ENCODE results near the gene SRC.

DNA sequence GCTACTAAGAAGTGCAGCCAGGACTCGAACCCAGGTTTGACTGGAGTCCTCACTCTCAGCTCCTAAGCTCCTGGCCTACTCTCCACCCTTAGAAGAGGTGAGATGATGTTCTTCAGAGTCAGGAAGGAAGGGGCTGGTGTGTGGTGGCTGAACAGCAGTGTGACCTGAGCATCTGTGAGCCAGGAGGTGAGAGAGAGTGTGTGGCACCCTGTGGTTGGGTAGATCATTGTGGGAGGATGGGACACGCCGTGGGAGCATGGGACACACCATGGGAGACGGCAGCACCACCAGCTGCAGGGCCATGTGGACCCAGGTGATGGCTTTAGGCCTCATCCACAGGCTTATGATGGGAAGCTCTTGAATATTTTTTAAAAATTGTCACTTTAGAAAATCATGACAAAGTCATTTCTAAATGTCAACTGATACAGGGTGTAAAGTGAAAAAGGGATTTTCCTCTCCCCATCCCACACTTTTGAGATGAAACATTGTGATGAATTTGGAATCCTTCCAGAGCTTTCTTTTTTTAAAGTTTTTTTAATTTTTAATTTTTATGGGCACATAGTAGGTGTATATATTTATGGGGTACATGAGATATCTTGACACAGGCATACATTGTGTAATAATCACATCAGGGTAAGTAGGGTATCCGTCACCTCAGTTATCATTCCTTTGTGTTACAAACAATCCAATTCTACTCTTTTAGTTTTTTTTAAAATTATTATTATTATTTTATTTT, 31.6 kb downstream of the SRC start:
- TF ChIP-seq CTBP1 (IDR thresholded peaks at IDR 0.05; ENCODE audit: borderline replicate concordance): no peak
- no peak for TF ChIP-seq ARNT (IDR thresholded peaks at IDR 0.05)
- TF ChIP-seq SUZ12 (IDR thresholded peaks at IDR 0.05): no peak
- TF ChIP-seq L3MBTL2 (conservative IDR thresholded peaks at IDR 0.05): no peak
